GM19397 (cell line): ENCODE measurements around the gene NAALADL2.

Source experiments
- ATAC-seq: cut with Tn5 transposase; IDR thresholded peaks from one replicate; pipeline ENCODE4 v1.9.1; 2021; ENCODE audit warnings: mild to moderate bottlenecking, moderate library complexity; ENCODE audit not compliant: unreplicated experiment

Gene NAALADL2

DNA sequence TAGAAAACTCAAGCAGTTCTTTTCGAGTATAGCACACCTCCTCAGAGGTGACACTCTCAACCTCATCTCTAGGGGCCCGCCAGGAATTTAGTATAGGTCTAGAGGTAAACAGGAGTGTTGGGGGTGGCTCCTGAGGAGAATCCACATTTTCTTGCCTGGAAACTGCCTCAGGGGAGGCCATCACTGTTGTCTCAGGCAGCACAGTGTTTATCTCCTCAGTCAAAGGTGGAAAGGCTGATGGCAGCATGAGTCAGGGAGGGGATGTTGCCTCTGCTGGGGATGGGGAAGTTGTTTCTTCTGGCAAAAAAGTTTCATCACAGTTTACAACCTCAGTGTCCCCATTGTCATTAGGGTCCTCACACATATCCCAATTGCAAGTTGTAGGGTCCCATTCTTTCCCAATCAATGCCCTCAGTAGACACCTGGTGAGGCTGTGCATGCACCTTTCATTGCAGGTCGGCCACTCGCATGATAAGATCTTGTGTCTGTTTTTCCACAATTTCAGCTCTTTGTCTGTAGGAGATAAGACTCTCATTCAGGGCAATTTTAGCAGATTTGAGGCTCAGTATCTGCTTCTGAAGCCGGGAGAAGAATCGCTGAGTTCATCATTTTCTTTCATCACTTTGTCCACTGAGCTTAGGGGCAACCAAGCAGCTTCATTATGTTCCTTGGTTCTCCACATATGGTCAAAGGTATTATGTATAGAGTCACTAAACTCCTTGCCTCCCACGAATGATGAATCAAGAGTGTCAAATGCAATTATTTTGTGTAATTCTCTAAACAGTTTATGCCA lies 25.8 kb downstream of the NAALADL2 start:
- ATAC-seq = no peak

DNA sequence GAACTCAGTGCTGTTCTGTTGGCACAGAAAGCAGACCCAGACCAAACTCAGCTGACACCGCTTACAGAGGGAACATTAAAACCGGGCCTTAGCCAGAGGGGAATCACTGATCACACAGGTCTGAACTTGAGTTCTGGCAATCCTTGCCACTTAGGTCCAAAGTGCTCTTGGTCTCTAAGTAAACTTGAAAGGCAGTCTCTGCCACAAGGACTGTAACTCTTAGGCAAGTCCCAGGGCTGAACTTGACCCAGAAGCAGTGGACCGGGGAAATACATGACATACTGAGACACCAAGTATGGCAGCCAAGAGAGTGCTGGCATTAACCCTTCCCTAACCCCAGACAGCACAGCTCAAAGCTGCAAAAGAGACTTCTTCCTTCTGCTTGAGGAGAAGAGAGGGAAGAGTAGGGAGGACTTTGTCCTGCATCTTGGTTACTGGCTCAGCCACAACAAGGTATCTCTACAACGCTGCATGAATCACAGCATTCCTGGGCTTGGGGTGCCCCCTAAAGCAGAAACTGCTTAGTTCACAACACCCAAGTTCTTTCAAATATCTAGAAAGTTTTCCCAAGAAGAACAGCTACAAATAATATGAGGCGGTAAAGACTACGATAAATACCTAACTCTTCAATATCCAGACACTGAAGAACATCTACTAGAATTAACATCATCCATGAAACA lies 32.5 kb downstream of the NAALADL2 start:
- ATAC-seq = no peak

DNA sequence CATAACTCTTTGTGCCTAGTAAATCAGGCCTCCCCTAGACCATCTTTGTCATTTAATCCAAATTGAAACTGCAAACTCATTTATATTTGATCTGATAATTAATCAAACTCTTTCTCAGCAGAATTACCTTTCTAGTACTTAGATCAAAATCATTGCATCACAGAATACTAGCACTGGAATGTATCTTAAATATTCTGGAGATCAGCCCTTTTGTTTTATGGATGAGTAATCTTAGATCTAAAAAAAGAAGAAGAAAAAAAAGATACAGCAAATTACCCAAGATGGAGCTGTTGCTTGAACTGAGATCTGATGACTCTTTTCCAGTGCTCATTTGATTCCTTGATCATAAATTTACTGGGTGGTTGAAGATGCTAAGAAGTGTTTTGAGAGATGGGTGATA lies 47.9 kb downstream of the NAALADL2 start:
- no peak for ATAC-seq

DNA sequence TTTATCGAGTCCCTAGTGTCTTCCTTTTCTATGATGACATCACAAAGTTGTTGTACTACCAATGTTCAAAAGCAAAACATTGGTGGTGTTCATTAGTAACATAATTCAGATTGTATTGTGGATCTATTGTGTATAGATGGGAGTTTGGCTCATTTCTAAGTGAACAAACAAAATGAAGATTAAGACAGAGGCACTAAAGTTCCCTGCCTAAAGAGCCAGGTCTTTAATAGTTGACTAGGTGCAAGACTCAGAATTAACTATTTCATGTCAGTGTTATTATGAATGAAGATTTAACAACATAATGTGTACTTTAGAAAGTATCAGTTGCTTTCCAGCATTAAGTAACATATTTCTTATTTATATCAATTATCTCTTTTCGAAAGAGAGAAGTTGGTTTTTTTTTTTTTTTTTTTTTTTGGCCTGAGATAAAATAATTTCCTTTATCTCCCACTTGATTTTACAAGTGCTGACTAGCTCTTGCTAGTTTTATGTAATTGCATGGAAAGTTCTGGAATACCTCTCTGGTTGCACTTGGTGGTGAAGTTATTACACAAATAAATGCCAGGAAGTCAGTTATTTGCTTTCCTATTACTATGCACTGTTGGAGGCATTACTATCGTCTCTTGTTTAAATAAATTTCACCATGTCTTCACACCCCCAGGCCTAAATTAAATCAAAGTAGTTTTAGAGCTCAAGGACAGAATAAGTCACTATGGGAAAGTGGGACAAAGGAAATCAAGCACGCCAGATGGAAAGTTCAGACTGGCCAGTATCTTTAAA lies 48.7 kb downstream of the NAALADL2 start:
- no peak for ATAC-seq

DNA sequence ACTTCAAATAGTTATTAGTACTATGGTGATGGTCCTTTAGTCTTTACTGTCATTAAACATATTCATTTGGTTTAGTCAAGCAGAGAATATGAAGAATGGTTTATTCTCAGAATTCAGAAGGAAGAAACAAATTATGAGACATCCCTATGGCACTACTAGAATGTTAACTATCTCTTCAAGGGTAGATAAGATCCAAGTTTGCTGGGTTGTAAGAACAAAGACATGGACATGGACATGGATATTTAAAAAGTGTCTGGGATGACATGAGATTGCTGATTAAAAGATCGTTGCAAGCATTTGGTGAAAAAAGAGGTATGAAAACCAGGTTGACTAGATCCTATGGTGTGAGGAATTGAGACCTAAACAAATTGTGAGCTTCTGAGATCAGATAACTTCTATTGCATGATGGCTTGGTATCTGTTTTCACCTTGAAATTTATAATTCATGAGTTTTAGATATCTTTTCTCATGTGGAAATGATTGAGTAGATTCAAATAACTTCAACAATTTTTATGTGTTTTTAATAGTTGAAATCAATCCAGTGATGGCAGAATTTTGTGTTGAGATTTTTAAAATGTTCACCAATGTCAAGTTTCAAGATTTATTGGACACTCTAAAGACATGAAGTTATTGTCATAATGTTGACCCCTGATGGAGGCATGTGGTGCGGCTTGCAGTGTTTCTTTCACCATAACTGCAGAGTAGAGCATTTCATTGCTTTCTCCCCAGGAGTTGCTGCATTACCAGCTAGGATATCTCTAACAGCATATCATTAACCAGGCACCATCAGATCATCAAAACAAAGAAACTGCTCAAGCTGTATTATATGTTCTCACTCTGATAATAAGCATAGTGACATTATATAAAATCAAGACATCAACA lies 72.6 kb downstream of the NAALADL2 start:
- ATAC-seq = no peak

DNA sequence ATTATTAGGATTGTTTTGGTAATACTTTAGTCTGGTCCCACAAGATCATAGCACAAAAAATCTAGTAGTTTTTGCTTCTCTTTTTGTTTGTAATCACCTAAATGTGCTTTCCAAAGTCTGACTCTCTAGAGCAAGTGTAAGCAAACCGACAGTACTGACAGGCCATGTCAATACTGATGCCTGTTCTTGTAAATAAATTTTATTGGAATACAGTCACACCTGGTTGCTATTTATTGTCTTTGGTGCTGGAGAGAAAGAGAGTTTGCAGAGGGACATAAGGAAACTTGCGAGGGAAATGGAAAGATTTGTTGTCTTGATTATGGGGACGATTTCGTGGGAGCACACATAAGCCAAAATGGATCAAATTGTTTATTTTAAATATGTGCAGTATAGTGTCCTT lies 77.5 kb downstream of the NAALADL2 start:
- ATAC-seq = no peak

DNA sequence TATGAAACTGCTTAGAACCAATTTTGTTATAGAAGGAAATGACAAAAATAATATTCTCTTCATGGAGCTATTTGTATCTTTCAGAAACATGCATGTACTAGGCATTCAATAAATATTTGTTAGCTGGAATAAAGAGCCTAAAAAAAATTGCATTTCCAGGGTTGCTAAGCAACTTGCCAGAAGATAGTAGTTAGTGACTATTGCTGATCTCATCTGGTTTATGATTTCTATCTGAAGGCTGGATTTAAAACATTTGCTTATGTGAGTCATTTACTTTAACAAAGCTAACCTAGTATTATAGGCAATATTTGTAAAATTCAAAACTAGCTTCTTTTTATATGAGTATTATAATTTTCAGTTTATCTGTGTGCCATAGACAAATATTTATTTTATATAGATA lies 78.3 kb downstream of the NAALADL2 start:
- no peak for ATAC-seq

DNA sequence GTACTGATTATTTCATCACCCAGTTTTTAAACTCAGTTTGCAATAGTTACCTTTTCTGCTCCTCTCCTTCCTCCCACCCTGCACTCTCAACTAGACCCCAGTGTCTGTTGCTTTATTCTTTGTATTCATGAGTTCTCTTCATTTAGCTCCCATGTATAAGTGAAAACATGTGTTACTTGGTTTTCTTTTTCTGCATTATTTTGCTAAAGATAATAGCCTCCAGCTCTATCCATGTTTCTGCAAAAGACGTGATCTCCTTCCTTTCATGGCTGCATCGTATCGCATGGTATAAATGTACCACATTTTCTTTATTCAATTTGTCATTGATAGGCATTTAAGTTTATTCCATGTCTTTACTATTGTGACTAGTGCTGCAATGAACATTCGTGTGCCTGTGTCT lies 79.0 kb downstream of the NAALADL2 start:
- no peak for ATAC-seq

DNA sequence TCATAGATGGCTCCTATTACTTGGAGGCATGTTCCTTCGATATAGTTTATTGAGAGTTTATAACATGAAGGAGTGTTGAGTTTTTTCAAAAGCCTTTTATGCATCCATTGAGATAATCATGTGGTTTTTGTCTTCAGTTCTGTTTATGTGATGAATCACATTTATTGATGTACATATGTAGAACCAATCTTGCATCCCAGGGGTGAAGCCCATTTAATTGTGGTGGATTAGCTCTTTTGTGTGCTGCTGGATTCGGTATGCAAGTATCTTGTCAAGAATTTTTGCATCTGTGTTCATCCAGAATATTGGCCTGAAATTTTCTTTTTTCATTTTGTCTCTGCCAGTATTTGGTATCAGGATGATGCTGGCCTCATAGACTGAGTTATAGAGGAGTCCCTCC lies 81.0 kb downstream of the NAALADL2 start:
- ATAC-seq = no peak

DNA sequence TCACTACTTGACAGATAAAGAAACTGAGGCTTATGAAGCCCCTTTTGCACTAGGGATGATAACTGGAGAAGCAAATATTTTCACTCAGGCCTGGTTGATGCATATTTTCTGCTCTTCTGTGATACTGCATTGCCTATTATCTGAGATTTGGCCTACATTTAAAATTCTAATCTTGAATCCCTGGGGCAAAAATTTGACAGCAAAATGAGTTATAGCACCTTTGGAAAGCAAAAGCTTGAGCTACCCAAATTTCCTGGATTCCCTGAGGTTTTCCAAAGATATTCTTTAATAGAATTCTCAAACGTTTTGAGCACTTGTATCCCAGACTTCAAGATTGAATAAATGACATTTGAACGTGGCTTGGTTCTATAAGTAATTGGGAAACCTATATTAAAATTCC lies 86.1 kb downstream of the NAALADL2 start:
- ATAC-seq = no peak

DNA sequence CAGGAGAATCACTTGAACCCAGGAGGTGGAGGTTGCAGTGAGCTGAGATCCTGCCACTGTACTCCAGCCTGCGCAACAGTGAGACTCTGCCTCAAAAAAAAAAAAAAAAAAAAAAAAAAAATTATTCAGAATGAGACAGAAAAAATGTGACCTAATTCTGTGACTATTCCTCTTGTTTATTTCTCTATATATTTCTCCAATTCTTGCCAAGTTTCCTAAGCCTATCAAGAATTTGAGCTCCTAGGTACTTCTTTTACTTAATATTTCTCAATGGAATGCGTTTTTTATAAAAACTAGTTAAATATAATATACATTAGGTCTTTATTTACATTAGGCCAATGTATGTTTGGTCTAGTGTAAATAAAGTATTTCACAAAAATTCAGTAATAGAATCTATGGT lies 86.8 kb downstream of the NAALADL2 start:
- ATAC-seq = no peak

DNA sequence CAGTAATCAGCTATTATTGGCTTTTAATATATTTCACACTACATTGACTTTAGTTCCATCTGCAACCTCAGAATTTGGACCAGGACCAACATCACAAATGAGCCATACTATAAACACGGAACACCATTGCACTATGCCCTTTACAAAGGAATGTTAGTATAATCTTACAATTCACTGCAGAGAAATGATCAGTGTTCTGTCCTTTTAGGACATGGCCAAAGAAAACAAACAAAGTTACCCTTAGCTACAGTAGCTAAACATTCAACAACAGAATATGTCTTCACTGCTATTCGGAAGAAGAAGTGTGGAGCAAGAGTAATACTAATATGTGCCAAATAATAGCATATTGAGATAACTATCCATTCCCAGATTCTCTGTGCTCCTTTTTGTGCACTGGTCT lies 90.4 kb downstream of the NAALADL2 start:
- no peak for ATAC-seq

DNA sequence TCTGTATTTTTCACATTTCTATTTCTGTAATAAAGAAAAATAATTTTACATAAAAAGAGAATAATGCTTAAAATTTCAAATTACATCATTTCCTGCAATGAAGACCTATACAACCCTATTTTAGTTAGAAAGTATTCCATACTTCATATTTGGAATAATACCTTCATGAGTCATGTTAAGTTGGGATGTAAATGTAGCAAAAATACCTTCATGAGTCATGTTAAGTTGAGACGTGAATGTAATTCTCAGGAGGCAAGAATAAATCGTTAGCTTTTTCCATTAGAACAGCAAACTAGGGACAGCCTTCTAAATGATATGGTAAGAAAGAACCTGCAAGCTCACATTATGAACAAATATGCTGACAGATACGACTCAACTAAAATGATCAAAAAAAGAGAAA lies 91.9 kb downstream of the NAALADL2 start:
- ATAC-seq = no peak

DNA sequence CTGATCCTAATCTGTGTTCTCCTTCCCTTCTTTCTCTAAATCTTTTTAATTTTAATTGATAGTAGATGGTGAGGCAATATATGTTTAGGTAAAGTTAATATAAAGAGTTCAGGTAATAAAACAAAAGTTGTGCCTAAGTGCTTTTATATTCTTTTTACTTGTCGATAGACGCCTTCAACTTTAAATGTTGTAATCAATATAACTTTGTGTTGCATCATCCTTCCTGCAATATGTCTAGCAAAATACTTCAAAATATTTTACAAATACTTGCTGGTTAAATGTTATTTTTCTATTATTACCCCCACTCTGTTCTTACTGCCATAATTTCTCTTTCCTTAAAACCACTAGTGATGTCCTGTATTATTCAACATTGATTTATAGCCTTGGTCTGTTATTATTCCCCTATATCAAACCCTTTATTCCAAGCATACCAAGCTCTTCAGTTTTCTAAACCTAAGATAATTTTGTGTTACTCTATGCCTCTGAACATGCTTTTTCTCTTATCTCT lies 92.4 kb downstream of the NAALADL2 start:
- ATAC-seq = no peak

DNA sequence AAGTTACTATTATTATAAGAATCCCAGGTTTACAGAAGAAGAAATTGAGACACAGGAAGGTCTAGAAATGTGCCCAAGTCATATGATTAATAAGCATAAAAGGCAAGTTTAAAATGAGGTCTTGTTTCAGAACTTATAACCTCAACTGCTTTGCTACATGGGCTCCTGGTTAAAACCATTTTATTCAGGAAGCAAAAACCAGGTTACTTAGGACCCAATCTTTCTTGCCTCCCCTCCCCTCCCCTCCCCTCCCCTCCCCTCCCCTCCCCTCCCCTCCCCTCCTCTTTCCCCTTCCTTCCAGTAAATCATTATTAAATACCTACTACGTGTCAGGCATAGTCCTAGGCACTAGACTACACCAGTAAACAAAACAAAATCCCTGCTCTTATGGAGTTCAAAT lies 93.9 kb downstream of the NAALADL2 start:
- no peak for ATAC-seq

DNA sequence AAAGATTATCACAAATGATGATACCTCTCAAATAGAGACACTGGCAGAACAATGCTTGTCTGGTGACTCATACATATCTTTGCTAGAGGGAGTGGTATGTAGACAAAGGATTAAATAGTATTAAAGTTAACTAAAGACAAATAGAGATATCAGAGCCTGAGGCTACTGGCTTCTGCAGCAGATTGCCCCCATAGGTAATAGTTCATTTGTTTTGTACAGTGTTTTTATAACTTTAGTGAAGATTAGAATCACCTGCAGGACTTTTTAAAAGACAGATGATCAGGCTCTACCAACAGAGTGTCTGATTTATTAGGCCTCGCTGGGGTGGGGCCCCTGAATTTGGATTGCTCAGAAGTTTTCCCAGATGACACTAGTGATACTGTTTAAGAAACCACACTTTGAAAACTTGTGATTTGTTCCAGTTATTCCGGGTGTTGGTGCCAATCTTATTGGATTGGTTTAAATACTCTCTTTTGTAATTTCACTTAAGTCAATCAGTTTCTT lies 96.4 kb downstream of the NAALADL2 start:
- ATAC-seq = no peak

DNA sequence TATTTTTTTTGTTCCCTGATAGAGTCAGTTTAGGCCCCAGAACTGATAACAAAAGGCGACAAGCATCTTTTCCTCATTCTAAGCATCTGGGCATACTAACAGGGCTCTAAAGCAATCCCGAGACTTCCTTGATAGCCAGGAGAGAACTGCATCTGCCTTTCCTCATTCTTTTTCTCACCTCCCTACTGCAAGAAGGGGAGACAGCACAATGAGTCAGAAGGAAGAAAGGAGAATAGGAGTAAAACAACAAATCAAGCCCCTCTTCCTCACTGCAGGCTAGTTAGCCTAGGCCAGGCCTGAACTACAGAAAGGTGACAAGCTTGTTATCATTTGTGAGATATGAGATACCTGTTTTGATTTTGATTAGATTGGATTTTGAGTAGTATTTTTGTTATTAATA lies 97.9 kb downstream of the NAALADL2 start:
- ATAC-seq = no peak

DNA sequence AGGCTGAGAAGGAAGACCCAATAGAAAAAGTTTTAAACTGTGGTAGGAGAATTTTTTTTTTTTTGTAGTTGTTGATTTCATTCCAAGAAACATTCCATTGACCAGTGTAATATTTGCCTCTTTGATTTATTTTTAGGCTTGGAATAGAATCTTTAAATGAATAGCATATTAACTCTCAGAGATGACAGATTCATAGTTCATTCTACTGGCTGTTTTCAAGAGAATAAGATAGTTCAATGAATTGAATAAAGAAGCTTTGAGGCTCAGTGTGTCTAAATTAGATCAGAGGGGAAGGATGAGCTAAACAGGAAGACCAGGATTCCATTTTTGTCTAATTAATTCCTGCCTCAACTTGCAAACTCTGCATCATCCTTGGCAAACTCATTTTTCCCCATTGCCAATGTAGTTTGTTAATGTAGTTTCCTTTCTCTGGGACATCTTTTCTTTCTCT lies 98.4 kb downstream of the NAALADL2 start:
- no peak for ATAC-seq

DNA sequence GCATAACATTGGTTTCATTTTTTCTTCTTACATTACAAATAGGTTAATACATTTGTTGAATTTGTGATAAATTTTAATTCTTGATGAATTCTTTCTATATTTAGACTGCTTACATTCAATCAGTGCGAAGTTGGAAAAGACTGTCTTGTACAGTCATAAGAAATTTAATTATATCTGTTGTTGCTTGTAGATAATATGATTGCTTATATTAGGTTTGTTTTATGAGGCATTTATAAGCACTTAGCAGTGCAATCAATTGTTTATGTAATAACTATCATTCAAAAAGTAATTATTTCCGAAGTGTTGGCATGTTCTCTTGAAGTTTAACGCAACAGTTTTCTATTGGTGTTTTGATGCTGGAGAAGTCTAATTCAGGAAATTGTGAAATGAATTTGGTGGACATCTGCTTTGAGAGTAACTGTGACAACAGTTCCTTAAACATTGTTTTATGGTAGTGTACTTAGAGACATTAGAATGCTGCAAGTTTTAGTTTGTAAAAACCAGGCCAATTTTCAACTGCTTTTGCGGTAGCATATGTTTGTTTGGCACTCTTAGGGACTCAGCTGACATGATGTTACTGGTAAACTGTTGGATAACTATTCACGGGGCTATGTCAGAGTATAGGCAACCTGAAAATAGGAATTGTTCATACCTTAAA lies 99.7 kb downstream of the NAALADL2 start:
- ATAC-seq = no peak

DNA sequence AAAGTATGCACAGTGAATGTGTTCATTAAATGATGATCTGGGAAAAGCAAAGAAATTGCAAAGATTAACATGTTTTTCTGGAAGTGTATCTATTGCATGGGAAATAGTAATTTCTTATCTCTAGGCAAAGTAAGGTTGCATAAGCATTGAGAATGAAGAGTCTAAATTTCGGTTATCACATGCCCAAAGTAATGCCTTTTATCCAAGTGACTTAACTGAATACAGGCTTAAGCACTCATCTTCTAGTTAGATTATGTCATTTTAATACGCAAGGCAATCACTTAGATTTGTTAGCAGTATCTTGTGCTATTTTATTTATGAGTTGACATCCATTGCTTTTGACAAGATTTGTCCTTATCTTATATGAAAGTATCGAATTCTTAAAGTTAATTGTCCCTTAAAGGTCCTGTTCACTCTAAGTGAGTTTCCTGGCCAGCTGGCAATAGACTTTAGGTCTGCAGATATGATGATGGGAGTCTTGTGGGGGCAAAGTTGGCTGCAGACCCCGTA lies 100.5 kb downstream of the NAALADL2 start:
- no peak for ATAC-seq
